Measurements from ENCODE around the gene DAB2IP.

The DAB2IP gene

DNA sequence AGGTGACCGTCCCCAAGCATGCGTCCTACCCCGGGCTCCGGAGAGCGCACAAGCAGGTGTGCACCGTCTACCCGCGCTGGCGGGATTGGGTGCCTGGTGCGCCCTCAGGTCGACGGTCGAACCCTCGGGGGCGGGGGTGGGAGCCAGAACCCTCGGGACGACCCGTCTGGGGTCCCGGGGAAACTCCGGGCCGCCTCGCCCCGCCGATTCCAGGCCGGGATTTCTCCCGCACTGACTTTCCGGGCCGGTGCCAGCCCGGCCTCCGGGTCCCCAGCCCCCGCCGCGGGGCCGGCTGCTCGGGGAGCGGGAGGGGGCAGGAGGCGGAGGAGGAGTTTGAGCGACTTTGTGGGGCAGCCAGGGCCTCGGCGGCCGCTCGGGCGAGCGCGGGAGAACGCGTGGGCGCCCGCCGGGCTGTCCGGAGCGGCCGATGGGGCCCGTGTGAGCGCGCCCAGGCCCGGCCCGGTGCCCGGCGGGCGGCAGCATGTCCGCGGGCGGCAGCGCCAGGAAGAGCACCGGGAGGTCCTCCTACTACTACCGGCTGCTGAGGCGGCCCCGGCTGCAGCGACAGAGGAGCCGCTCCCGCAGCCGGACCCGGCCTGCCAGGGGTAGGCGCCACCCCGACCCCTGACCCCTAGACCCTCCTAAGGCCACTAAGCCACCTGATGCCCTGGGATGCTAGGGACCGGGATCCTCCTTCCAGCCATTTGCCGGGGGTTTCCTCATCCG lies at the start of gene DAB2IP:
Gene DAB2IP (plus strand): TSS at position 340 of the 726 bp plus-strand sequence. CDS start 142 bp downstream, at position 482.
- Histone ChIP-seq H3K9ac (peak within 1 kb of the TSS; percentile 82), H3K9me3 (no peaks in the 10 kb centered on the region), H4K20me1 (peaks cover 31% of the 10 kb centered on the region), H3K27me3 (peaks cover 40% of the 10 kb centered on the region), H3K4me1 (peaks cover 63% of the 10 kb centered on the region), H3K36me3 (no peaks in the 10 kb centered on the region), H3K27ac (peak within 1 kb of the TSS; percentile 69), H3K4me2 (peak within 1 kb of the TSS; percentile 98), H3K4me3 (peak within 1 kb of the TSS; percentile 82)
- TF ChIP-seq Cebpa-rat (IDR thresholded peaks at IDR 0.05) = no peak

DNA sequence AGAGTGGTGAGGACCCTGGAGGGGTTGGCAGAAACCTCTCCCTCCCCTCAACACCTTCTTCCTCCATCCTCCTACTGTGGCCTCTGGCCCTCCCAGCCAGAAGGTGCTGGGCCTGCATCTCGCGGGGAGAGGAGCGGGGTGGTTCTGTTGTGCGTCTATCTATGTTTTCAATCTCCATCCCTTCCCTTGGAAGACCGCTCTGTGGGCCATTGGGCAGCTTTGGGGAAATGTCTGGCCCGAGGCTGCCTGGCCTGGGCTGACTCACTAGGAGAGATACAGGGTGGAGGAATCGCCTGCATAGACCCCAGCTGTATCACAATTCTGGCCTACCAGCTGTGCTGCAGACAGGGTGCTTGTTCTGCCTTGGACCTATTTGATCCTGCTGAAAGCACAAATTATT lies 48.4 kb upstream of the DAB2IP start:
- Histone ChIP-seq H4K20me1 (no peaks in the 10 kb centered on the region), H3K9me3 (peaks cover 12% of the 10 kb centered on the region), H3K4me2 (no peak overlapping the region; the same call in 1 of the 2 replicates), H3K4me3 (no peak overlapping the region), H3K27ac (no peak overlapping the region), H3K9ac (no peak overlapping the region), H3K4me1 (peaks cover 68% of the 10 kb centered on the region), H3K36me3 (0 out of 2 replicates have a peak, but pooled peaks cover 5% of the 10 kb centered on the region), H3K27me3 (peaks cover 43% of the 10 kb centered on the region)
- TF ChIP-seq Cebpa-rat (IDR thresholded peaks at IDR 0.05) = no peak

DNA sequence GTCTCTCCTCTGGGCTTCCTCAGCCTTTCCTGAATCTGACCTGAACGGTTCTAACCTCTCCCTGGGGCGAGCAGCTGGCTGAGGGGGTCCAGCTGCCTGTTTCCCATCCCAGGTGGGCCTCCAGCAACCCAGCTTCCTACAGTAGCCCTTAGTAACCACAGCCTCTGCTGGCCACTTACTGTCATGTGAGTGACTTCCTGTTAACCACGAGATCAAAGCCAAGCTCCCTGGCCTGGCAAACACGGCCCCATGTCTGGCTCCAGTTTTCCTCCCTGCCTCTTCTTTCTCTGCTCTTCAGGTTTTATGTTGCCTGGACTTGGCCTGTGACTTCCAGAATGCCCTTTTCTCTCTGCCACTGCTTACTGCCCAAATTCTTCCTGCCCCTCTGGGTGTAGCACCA lies 47.2 kb upstream of the DAB2IP start:
- Histone ChIP-seq H3K9me3 (no peaks in the 10 kb centered on the region; the same call in 1 of the 2 replicates), H3K4me1 (peaks cover 77% of the 10 kb centered on the region), H3K4me2 (peak overlapping the region; percentile 92), H3K36me3 (no peaks in the 10 kb centered on the region), H3K9ac (peak overlapping the region; percentile 18), H3K4me3 (no peak overlapping the region), H3K27ac (peak overlapping the region; percentile 45), H4K20me1 (no peaks in the 10 kb centered on the region), H3K27me3 (peaks cover 31% of the 10 kb centered on the region)
- TF ChIP-seq Cebpa-rat (IDR thresholded peaks at IDR 0.05) = no peak

DNA sequence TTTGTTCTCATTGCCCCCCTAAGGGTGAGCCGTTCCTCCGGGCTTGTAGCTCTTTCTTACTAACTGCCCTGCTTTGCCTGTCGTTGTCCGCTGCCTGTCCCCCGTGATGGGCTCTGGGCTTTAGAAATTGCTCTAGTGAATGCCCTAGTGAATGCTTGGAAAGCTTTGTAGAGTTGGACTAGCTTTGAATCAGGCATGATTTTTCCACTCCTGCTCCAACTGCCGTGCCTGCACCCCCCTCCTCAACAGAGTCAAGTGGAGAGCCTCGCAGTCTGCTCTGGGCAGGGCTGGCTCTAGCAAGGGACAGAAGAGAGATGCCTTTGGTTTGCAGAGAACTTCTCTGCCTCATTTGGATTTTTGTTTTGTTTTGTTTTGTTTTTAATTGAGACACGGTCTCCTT lies 46.8 kb upstream of the DAB2IP start:
- no peaks in the 10 kb centered on the region for H3K36me3 ChIP-seq
- H3K4me2 ChIP-seq = peak overlapping the region; percentile 92
- H3K4me3 ChIP-seq = no peak overlapping the region
- H3K27me3 ChIP-seq = peaks cover 27% of the 10 kb centered on the region
- H3K9me3 ChIP-seq = no peaks in the 10 kb centered on the region
- H3K9ac ChIP-seq = peak overlapping the region; percentile 18
- TF ChIP-seq Cebpa-rat (IDR thresholded peaks at IDR 0.05) = no peak
- H3K27ac ChIP-seq = peak overlapping the region; percentile 45; the same call in 1 of the 2 replicates
- no peaks in the 10 kb centered on the region for H4K20me1 ChIP-seq
- peaks cover 77% of the 10 kb centered on the region for H3K4me1 ChIP-seq

DNA sequence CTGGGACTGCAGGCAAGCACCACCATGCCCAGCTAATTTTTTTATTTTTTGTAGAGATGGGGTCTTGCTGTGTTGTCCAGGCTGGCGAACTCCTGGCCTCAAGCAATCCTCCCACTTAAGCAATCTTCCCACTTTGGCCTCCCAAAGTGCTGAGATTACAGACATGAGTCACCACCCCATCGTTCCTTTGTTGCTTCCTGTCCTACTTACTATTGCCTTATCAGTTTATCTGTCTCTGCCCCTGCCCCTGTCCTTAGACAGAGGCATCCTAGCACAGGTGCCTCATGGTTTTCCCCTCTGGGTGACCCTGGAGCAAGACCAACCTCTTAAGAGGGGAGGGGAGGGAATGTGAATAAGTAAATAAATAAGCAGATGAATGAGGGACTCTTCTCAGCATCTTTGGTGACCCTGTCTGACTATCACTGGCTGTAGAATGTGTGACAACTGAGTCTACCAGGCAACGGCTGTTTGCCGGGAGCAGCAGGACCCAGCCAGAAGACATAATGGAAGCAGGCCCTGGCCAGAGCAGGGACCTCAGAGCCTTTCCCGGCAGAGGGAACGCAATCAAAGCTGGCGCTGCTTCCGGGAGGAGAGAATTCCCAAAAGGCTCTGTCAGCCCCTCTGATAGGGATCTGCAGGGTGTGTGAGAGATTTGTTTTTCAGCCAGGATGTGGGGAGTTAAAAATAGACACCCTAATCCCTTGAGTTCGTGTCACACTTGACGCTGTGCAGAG lies 43.8 kb upstream of the DAB2IP start:
- H3K27ac ChIP-seq = peak overlapping the region; percentile 89
- H3K36me3 ChIP-seq = no peaks in the 10 kb centered on the region
- peak overlapping the region; percentile 36 for H3K4me3 ChIP-seq
- peak overlapping the region; percentile 92 for H3K4me2 ChIP-seq
- H3K9me3 ChIP-seq = no peaks in the 10 kb centered on the region
- no peaks in the 10 kb centered on the region for H3K27me3 ChIP-seq
- H4K20me1 ChIP-seq = no peaks in the 10 kb centered on the region
- peak overlapping the region; percentile 69 for H3K9ac ChIP-seq
- TF ChIP-seq Cebpa-rat (IDR thresholded peaks at IDR 0.05) = no peak
- peaks cover 95% of the 10 kb centered on the region for H3K4me1 ChIP-seq

DNA sequence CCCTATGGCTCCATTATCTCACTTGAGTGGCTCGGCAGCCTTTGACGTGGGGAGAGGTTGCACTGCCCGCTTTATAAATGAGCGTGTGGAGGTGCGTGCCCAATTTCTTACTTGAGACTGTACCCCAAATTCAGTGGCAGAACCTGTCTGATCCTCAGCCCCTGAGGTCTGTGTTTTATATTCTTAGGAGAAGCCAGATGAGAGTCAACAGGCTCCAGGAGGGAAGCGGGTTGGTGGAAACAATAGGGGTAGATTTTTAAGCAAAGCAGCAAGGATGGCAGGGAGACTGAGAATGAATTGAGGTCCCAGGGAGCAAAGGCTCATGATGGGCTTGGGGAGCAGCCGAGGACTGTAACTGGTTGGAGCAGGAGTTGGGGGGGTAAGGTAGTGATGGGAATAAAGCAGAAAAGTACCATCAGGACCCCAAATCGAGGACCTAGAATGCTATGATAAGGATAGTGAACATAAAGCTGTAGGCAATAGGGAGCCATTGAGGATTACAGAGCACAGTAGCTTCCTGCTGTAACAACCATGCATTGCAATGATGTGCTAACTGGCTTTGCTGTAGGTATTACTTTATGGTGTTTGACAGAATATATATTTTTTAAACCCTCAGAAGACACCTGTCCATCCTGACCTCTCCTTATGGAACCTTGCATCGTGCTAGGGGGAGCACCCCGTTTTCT lies 43.1 kb upstream of the DAB2IP start:
- TF ChIP-seq Cebpa-rat (IDR thresholded peaks at IDR 0.05) = no peak
- Histone ChIP-seq H3K36me3 (no peaks in the 10 kb centered on the region), H3K27me3 (no peaks in the 10 kb centered on the region), H3K9me3 (no peaks in the 10 kb centered on the region), H3K4me1 (peaks cover 100% of the 10 kb centered on the region), H3K4me3 (peak overlapping the region; percentile 36), H3K27ac (peak overlapping the region; percentile 89), H3K9ac (peak overlapping the region; percentile 69), H4K20me1 (no peaks in the 10 kb centered on the region), H3K4me2 (peak overlapping the region; percentile 92)

DNA sequence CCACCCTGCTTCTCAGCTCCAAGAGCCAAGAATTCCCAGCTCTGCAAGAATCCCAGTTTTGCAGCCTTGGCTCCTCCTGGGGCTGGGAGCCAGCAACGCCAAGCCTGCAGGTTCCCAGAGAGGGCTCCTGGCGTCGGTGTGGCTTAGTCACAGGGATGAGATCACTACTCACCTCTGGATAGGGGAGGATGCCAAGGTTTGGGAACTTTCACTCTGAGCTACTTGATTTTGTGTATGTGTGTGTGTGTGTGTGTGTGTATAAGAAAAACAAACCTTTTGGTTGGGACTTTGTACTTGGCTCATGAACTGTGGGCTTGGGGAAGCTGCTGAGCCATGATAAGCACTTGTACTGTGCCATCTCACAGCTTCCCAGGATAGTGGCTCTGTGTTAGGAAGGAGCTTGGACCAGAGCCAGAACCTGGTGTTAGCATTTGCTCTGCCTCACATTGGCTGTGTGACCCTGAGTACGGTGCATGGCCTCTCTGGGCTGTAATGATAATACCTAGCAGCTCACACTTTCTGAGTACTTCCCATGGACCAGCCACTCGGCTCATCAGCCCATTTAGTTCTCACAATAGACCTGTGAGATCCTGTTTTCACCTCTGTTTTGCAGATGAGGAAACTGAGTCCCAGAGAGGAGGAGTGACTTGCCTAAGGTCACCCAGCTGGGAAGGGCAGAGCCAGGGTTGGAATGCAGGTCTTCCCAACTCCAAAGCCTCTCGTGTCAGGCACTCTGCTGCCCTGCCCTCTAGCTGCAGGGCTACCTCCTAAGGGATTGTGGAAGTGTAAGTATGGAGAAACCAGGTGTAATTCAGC lies 41.4 kb upstream of the DAB2IP start:
- peak overlapping the region; percentile 92 for H3K4me2 ChIP-seq
- H3K9me3 ChIP-seq = no peaks in the 10 kb centered on the region
- peaks cover 100% of the 10 kb centered on the region for H3K4me1 ChIP-seq
- H3K4me3 ChIP-seq = no peak overlapping the region
- TF ChIP-seq Cebpa-rat (IDR thresholded peaks at IDR 0.05) = no peak
- no peak overlapping the region for H3K9ac ChIP-seq
- no peaks in the 10 kb centered on the region for H3K27me3 ChIP-seq
- no peaks in the 10 kb centered on the region for H3K36me3 ChIP-seq
- H4K20me1 ChIP-seq = no peaks in the 10 kb centered on the region
- H3K27ac ChIP-seq = peak overlapping the region; percentile 89; the same call in 1 of the 2 replicates

DNA sequence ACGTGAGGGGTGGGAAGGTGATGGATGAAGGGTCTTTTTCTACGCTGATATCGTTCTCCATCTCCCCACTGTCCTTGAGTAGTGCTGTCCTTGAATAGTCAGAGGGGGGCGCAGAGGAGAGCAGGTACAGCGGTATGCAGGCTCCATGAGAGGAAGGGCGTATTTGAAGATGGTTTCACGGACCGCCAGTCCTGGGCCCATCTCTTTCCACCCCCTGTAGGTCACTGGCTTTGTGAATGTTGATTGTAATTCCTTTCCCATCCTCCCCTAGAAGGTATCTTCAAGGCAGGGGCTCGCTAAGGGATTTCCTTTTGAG lies 40.8 kb upstream of the DAB2IP start:
- H4K20me1 ChIP-seq = no peaks in the 10 kb centered on the region
- no peaks in the 10 kb centered on the region for H3K36me3 ChIP-seq
- H3K9me3 ChIP-seq = no peaks in the 10 kb centered on the region
- no peak for TF ChIP-seq Cebpa-rat (IDR thresholded peaks at IDR 0.05)
- peaks cover 99% of the 10 kb centered on the region for H3K4me1 ChIP-seq
- peak overlapping the region; percentile 92 for H3K4me2 ChIP-seq
- H3K4me3 ChIP-seq = no peak overlapping the region
- H3K27me3 ChIP-seq = no peaks in the 10 kb centered on the region
- no peak overlapping the region for H3K27ac ChIP-seq
- H3K9ac ChIP-seq = no peak overlapping the region

DNA sequence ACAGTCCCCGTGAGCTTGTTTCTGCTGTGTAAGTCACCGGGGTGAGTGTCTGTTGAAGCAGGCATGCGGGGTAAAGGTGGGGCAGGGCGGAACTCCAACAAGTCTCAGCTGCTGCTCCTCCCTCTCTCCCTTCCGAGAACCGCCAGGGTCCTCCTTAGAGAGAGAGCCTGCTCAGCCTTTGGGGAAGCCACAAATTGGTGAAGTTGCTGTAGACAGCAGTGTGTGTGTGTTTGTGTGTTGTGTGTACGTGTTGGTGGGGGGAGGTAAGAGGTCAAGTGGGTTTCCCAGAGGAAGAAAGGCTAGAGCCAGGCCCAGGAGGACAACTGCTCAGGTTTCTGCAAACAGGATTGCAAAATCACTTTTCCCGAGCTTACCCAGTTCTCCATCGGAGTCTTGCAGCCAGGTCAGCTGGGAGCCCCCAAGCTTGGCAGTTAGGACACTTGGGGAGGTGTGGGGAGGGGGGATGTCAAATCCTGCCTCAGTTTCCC lies 38.9 kb upstream of the DAB2IP start:
- Histone ChIP-seq H3K4me2 (peak overlapping the region; percentile 86), H3K9me3 (no peaks in the 10 kb centered on the region), H3K27ac (peak overlapping the region; percentile 53; the same call in 1 of the 2 replicates), H3K9ac (no peak overlapping the region; the same call in 1 of the 2 replicates), H3K4me3 (peak overlapping the region; percentile 11; the same call in 1 of the 2 replicates), H3K27me3 (no peaks in the 10 kb centered on the region), H4K20me1 (no peaks in the 10 kb centered on the region), H3K4me1 (peaks cover 98% of the 10 kb centered on the region), H3K36me3 (no peaks in the 10 kb centered on the region)
- no peak for TF ChIP-seq Cebpa-rat (IDR thresholded peaks at IDR 0.05)

Measured in BLaER1 (cell line).